ENCODE data around the gene FAM216B. TPM values are rescaled to one million over a fixed set of nuclear protein-coding genes. Genes with fewer than 3 reads are reported as not detected.

FAM216B gene
- total RNA-seq, 1 experiment from 2014 or later = not detected

DNA sequence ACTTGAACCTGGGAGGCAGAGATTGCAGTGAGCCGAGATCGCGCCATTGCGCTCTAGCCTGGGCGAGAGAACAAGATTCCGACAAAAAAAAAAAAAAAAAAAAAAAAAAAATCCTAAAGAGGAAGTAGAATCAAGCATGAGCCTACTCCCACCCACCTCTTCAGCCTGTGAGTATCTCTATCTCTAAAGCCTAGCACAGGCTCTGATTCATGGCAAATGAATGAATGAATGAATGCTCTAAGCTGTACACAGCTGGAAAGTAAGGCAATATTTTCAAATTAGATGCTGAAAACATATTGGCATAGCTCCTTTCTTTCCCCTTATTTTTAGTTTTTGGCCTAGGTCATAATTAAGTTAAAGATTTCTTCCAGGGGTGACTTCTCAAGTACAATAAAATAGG, 35.7 kb upstream of the FAM216B start:
- Mint-ChIP-seq H3K4me3 (no peak overlapping the region), H3K27me3 (ENCODE audit: low read depth) (no peaks in the 10 kb centered on the region; the same call in 1 of the 2 replicates), H3K27ac (no peak overlapping the region), H3K36me3 (ENCODE audit: insufficient read depth in 1 of 3, low read depth in 3 of 3) (no peaks in the 10 kb centered on the region; a peak in 1 of 7 replicates), H3K4me1 (peaks cover 0 to under 1% of the 10 kb centered on the region in 2 experiments; a peak in 1 of 4 replicates), H3K9me3 (0 out of 5 replicates have a peak, but pooled peaks cover 0 to 3% of the 10 kb centered on the region in 2 experiments)
- Histone ChIP-seq H3T11ph (ENCODE audit: low read length) (no peak overlapping the region), H3K27ac (ENCODE audit: insufficient read length, low read depth, low read length) (no peak overlapping the region), H3K23ac (ENCODE audit: insufficient read length, low read depth, low read length) (no peak overlapping the region), H2BK15ac (ENCODE audit: low read depth, low read length) (no peak overlapping the region), H3K18ac (ENCODE audit: insufficient read length, low read depth, low read length) (no peak overlapping the region), H2AFZ (ENCODE audit: low read length) (no peak overlapping the region), H3K14ac (ENCODE audit: insufficient read depth, low read length) (no peak overlapping the region), H3K4me1 (ENCODE audit: insufficient read depth, low read length) (no peaks in the 10 kb centered on the region), H3K23me2 (ENCODE audit: insufficient read length, low read depth, low read length, poor library complexity, severe bottlenecking) (no peaks in the 10 kb centered on the region), H3K27me3 (ENCODE audit: insufficient read depth, low read length) (no peaks in the 10 kb centered on the region), H2BK20ac (ENCODE audit: low read depth, low read length, poor library complexity, severe bottlenecking) (no peak overlapping the region), H3K79me1 (ENCODE audit: insufficient read depth, low read depth, low read length, poor library complexity, severe bottlenecking) (no peaks in the 10 kb centered on the region), H4K20me1 (ENCODE audit: control insufficient read depth, insufficient read depth, insufficient read length) (no peaks in the 10 kb centered on the region), H4K5ac (ENCODE audit: insufficient read length, low read depth, low read length) (no peak overlapping the region), H3K4me2 (ENCODE audit: insufficient read depth, insufficient read length, low read length) (no peak overlapping the region), H3K56ac (ENCODE audit: insufficient read length, low read depth, low read length) (no peak overlapping the region), H2BK5ac (ENCODE audit: insufficient read length, low read length) (no peak overlapping the region), H3K9me3 (ENCODE audit: control insufficient read depth, low read depth, low read length) (no peaks in the 10 kb centered on the region), H2AK5ac (ENCODE audit: insufficient read length, low read length) (no peak overlapping the region), H4K8ac (replicated peaks; ENCODE audit: insufficient read length, low read depth, low read length) (no peak overlapping the region), H3K79me2 (ENCODE audit: insufficient read depth, low read length) (no peaks in the 10 kb centered on the region), H2BK120ac (ENCODE audit: low read depth, low read length, poor library complexity, severe bottlenecking) (no peak overlapping the region), H4K91ac (ENCODE audit: insufficient read length, low read depth, low read length) (no peak overlapping the region), H3K9ac (ENCODE audit: extremely low read depth, insufficient read length, low read length) (no peak overlapping the region), H2BK12ac (ENCODE audit: insufficient read length, low read depth, low read length) (no peak overlapping the region), H3K4ac (ENCODE audit: low read depth, low read length) (no peak overlapping the region)
- DNase-seq = no peak
- TF ChIP-seq CTCF (conservative IDR thresholded peaks at IDR 0.05) = no peak
- no CpG with 5 or more reads among the region's 6 CpGs for WGBS (ENCODE audit: extremely low coverage, insufficient read length, low lambda C conversion rate)

All from H9 (cell line).